Tibial artery (tissue), 4 donors: Measurements from ENCODE around the gene ZSWIM6.

ENCODE experiments used
- DNase-seq, 2 donors: peaks; one replicate each; pipeline ENCODE4 v3.0.0-alpha.2; 2019
- H3K27ac ChIP-seq, 2 donors: fragments of 200-600 bp; sonication (generic) in 1 of 2; 1 replicate in 1 of 2; 2 replicates in 1 of 2; pipeline ENCODE4 v1.5.1; 2018 to 2019; ENCODE audit warnings: mild to moderate bottlenecking in 1 of 2
- H3K27me3 ChIP-seq, 2 donors: fragments of 200-600 bp; sonication (generic) in 1 of 2; one replicate each; pipeline versions ENCODE4 v1.5.1 to v1.6.0; 2016 to 2019
- H3K36me3 ChIP-seq, 3 donors: fragments of 200-600 bp; sonication (generic) in 2 of 3; one replicate each; pipeline ENCODE4 v1.5.1; 2016 to 2019; ENCODE audit warnings: mild to moderate bottlenecking in 2 of 3
- H3K4me1 ChIP-seq, 4 donors: fragments of 200-600 bp; sonication (generic) in 2 of 4; 1 replicate in 3 of 4; 2 replicates in 1 of 4; pipeline ENCODE4 v1.5.1; 2016 to 2019
- H3K4me3 ChIP-seq, 2 donors: fragments of 200-600 bp; sonication (generic) in 1 of 2; 1 replicate in 1 of 2; 2 replicates in 1 of 2; pipeline ENCODE4 v1.5.1; 2018 to 2019; ENCODE audit warnings: mild to moderate bottlenecking in 2 of 2
- H3K9me3 ChIP-seq, 3 donors: fragments of 200-600 bp; sonication (generic) in 1 of 3; one replicate each; pipeline ENCODE4 v1.5.1; 2016 to 2019
- CTCF ChIP-seq, 2 experiments: fragments of 200-600 bp in 1 of 2; fragments of 450-650 bp in 1 of 2; IDR thresholded peaks; one replicate each; pipeline ENCODE4 v1.5.1; 2017 to 2019; ENCODE audit warnings: antibody characterized with exemption in 2 of 2, mild to moderate bottlenecking in 1 of 2, moderate library complexity in 1 of 2
- intact Hi-C: fragments of 100-400 bp; cut with DNase I; formaldehyde crosslinking; loops from one replicate; pipeline ENCODE4 v1.15.0; 2023; ENCODE audit warnings: low total_unique reads

The ZSWIM6 gene

GRCh38 chr5:61293873-61294272 lies 38.2 kb upstream of the ZSWIM6 start:
- no peak for DNase-seq
- H3K4me1 ChIP-seq: peaks cover 0 to 10% (median 7%) of the 10 kb centered on the region in 4 donors
- intact Hi-C loops: no loop called here
- H3K36me3 ChIP-seq: no peaks in the 10 kb centered on the region
- no peaks in the 10 kb centered on the region for H3K9me3 ChIP-seq
- H3K27me3 ChIP-seq: no peaks in the 10 kb centered on the region
- TF ChIP-seq CTCF (IDR thresholded peaks at IDR 0.05): no peak
- no peak overlapping the region for H3K4me3 ChIP-seq
- H3K27ac ChIP-seq: no peak overlapping the region

GRCh38 chr5:61295365-61295764 lies 36.7 kb upstream of the ZSWIM6 start:
- no peak for TF ChIP-seq CTCF (IDR thresholded peaks at IDR 0.05)
- no peak overlapping the region for H3K4me3 ChIP-seq
- peaks cover 0 to 11% (median 8%) of the 10 kb centered on the region in 4 donors for H3K4me1 ChIP-seq
- intact Hi-C loops: no loop called here
- no peak overlapping the region for H3K27ac ChIP-seq
- H3K9me3 ChIP-seq: no peaks in the 10 kb centered on the region
- no peaks in the 10 kb centered on the region for H3K36me3 ChIP-seq
- no peaks in the 10 kb centered on the region for H3K27me3 ChIP-seq
- DNase-seq: no peak

- Histone ChIP-seq H3K4me1 (peaks cover 0 to 21% (median 17%) of the 10 kb centered on the region in 4 donors), H3K9me3 (no peaks in the 10 kb centered on the region), H3K36me3 (no peaks in the 10 kb centered on the region), H3K27ac (no peak overlapping the region), H3K4me3 (no peak overlapping the region), H3K27me3 (no peaks in the 10 kb centered on the region)
- TF ChIP-seq CTCF (IDR thresholded peaks at IDR 0.05): no peak
- DNase-seq: no peak
- intact Hi-C loops: no loop called here
These were observed 34.0 kb upstream of the ZSWIM6 start for GRCh38 chr5:61298066-61298465.

GRCh38 chr5:61298580-61298979 lies 33.5 kb upstream of the ZSWIM6 start:
- H3K4me1 ChIP-seq: peaks cover 0 to 26% (median 20%) of the 10 kb centered on the region in 4 donors

GRCh38 chr5:61299261-61299681 lies 32.8 kb upstream of the ZSWIM6 start:
- intact Hi-C loops: no loop called here
- Histone ChIP-seq H3K36me3 (no peaks in the 10 kb centered on the region), H3K27me3 (no peaks in the 10 kb centered on the region), H3K27ac (no peak overlapping the region), H3K9me3 (no peaks in the 10 kb centered on the region), H3K4me3 (no peak overlapping the region), H3K4me1 (peaks cover 0 to 33% (median 21%) of the 10 kb centered on the region in 4 donors)
- no peak for DNase-seq
- TF ChIP-seq CTCF (IDR thresholded peaks at IDR 0.05): no peak

More at GRCh38 chr5:61298580-61298979, 33.5 kb upstream of the ZSWIM6 start:
- Histone ChIP-seq H3K4me3 (no peak overlapping the region), H3K9me3 (no peaks in the 10 kb centered on the region), H3K27me3 (no peaks in the 10 kb centered on the region), H3K27ac (no peak overlapping the region), H3K36me3 (no peaks in the 10 kb centered on the region)
- intact Hi-C loops: no loop called here
- DNase-seq: no peak
- TF ChIP-seq CTCF (IDR thresholded peaks at IDR 0.05): no peak
